ENCODE data around the gene CRTC1. TPM values are rescaled to one million over a fixed set of nuclear protein-coding genes. Genes with fewer than 3 reads are reported as not detected.

The CRTC1 gene
- total and polyA plus RNA-seq, 2 of the 13 experiments (the other 11 are each of a cell fraction or from before 2014, with no cell fraction given): 2.0 to 2.7 TPM

DNA sequence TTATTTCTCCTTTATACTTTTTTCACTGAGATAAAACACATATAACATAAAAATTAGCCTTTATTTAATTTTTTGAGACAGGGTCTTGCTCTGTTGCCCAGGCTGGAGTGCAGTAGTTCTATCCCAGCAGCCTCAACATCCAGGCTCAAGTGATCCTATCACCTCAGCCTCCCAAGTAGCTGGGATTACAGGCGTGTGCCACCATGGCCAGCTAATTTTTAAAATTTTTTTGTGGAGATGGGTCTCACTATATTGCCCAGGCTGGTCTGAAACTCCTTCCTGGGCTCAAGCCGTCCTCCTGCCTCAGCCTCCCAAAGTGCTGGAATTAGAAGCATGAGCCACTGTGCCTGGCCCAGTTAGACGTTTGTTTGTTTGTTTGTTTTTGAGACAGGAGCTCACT is 28.4 kb downstream of the CRTC1 start:
- POLR2A ChIA-PET: no interaction called here
- no peak overlapping the region for H2AFZ ChIP-seq (ENCODE audit: low read length)
- 79% methylated on average over 3 of the region's 3 CpGs for WGBS (ENCODE audit: low lambda C conversion rate)
- in situ Hi-C loops (cut with HindIII; ENCODE audit: extremely low pct_ligation_motif_present, low pct_unique_long_range_greater_than_20kb) (no loop called here), intact Hi-C loops (cut with micrococcal nuclease; ENCODE audit: unreplicated experiment) (no loop called here)
- no peaks in the 10 kb centered on the region for H4K20me1 ChIP-seq (ENCODE audit: insufficient read depth, low read length)
- H3K27ac ChIP-seq (ENCODE audit: extremely low read length, insufficient read depth, low read length): no peak overlapping the region
- ATAC-seq (no peak), DNase-seq (ENCODE audit: low spot score) (no peak), FAIRE-seq (no peak)
- H3K36me3 ChIP-seq (replicated peaks in 1 of 2; ENCODE audit: control insufficient read depth in 1 of 2, insufficient read depth in 2 of 2, low read length in 2 of 2): no peaks in the 10 kb centered on the region
- BruUV-seq (replicated peaks): no TSS peak
- H3K79me2 ChIP-seq (ENCODE audit: insufficient read depth, low read length): peaks cover 18% of the 10 kb centered on the region
- CTCF ChIA-PET (ENCODE audit: low intra/inter-chr PET ratio, low total read pairs): no interaction called here
- no peak overlapping the region for H3K4me3 ChIP-seq (replicated peaks in 1 of 3; ENCODE audit: insufficient read depth in 1 of 3, low read depth in 2 of 3, low read length in 3 of 3)
- TF ChIP-seq SP140L (CRISPR knock-in tag; IDR thresholded peaks at IDR 0.05; ENCODE audit: borderline replicate concordance): no peak
- TF ChIP-seq ZNF121 (CRISPR knock-in tag; IDR thresholded peaks at IDR 0.05): peak; percentile 59; the same call in 1 of the 2 replicates
- no peak overlapping the region for H3K4me2 ChIP-seq (ENCODE audit: low read depth, low read length)
- no peaks in the 10 kb centered on the region for H3K27me3 ChIP-seq (ENCODE audit: control insufficient read depth in 1 of 2, insufficient read depth in 2 of 2, low read length in 2 of 2)
- H3K9me3 ChIP-seq (ENCODE audit: low read length): no peaks in the 10 kb centered on the region
- H3K4me1 ChIP-seq (ENCODE audit: insufficient read depth, low read length): peaks cover 45% of the 10 kb centered on the region
- no peak overlapping the region for H3K9ac ChIP-seq (ENCODE audit: insufficient read depth, low read depth, low read length)

- H3K27ac ChIP-seq (ENCODE audit: extremely low read length, insufficient read depth, low read length): peak overlapping the region; percentile 61
- no peaks in the 10 kb centered on the region for H3K9me3 ChIP-seq (ENCODE audit: low read length)
- BruUV-seq (replicated peaks): no TSS peak
- H3K36me3 ChIP-seq (replicated peaks in 1 of 2; ENCODE audit: control insufficient read depth in 1 of 2, insufficient read depth in 2 of 2, low read length in 2 of 2): no peaks in the 10 kb centered on the region
- in situ Hi-C loops (cut with HindIII; ENCODE audit: extremely low pct_ligation_motif_present, low pct_unique_long_range_greater_than_20kb): no loop called here
- H3K4me3 ChIP-seq (replicated peaks in 1 of 3; ENCODE audit: insufficient read depth in 1 of 3, low read depth in 2 of 3, low read length in 3 of 3): peak overlapping the region in 1 of 3 experiments; percentile 34; a peak in 2 of 6 replicates
- H3K4me2 ChIP-seq (ENCODE audit: low read depth, low read length): peak overlapping the region; percentile 66
- TF ChIP-seq ESRRA (CRISPR knock-in tag; IDR thresholded peaks at IDR 0.05; ENCODE audit: low read depth) (0 out of 2 replicates have a peak, but pooled peaks have one; percentile 7), SAP130 (CRISPR knock-in tag; IDR thresholded peaks at IDR 0.05; ENCODE audit: low read depth) (peak; percentile 1; the same call in 1 of the 2 replicates), ZNF12 (CRISPR knock-in tag; IDR thresholded peaks at IDR 0.05) (0 out of 2 replicates have a peak, but pooled peaks have one; percentile 71), DPF2 (CRISPR knock-in tag; IDR thresholded peaks at IDR 0.05; ENCODE audit: borderline replicate concordance, low read depth) (peak; percentile 7; the same call in 1 of the 2 replicates), ZNF451 (CRISPR knock-in tag; IDR thresholded peaks at IDR 0.05) (0 out of 2 replicates have a peak, but pooled peaks have one; percentile 11), ZNF564 (CRISPR knock-in tag; IDR thresholded peaks at IDR 0.05) (0 out of 2 replicates have a peak, but pooled peaks have one; percentile 0), ZSCAN21 (CRISPR knock-in tag; IDR thresholded peaks at IDR 0.05; ENCODE audit: borderline replicate concordance) (peak; percentile 7; the same call in 1 of the 2 replicates), ZNF292 (CRISPR knock-in tag; IDR thresholded peaks at IDR 0.05; ENCODE audit: borderline replicate concordance, low read depth) (no peak), CENPX (CRISPR knock-in tag; IDR thresholded peaks at IDR 0.05) (no peak), ZNF30 (CRISPR knock-in tag; IDR thresholded peaks at IDR 0.05) (no peak), ZIK1 (CRISPR knock-in tag; IDR thresholded peaks at IDR 0.05; ENCODE audit: borderline replicate concordance, low read depth) (0 out of 2 replicates have a peak, but pooled peaks have one; percentile 21), ZNF3 (CRISPR knock-in tag; IDR thresholded peaks at IDR 0.05) (no peak)
- no peak overlapping the region for H2AFZ ChIP-seq (ENCODE audit: low read length)
- ChIA-PET POLR2A (interaction anchor here (0.6 to 1.3 kb wide), 5 partner anchors 17 to 147 kb away, joined by 3 to 6 read pairs (median 3); no protein-coding TSS in a partner anchor), CTCF (ENCODE audit: low intra/inter-chr PET ratio, low total read pairs) (no interaction called here)
- intact Hi-C loops (cut with micrococcal nuclease; ENCODE audit: unreplicated experiment): no loop called here
- H4K20me1 ChIP-seq (ENCODE audit: insufficient read depth, low read length): no peaks in the 10 kb centered on the region
- peaks cover 9% of the 10 kb centered on the region for H3K79me2 ChIP-seq (ENCODE audit: insufficient read depth, low read length)
- FAIRE-seq (no peak), DNase-seq (ENCODE audit: low spot score) (no peak), ATAC-seq (no peak; the same call in 1 of the 3 replicates)
- peaks cover 56% of the 10 kb centered on the region for H3K4me1 ChIP-seq (ENCODE audit: insufficient read depth, low read length)
- WGBS (ENCODE audit: low lambda C conversion rate): 59% methylated on average over 5 of the region's 5 CpGs
- no peaks in the 10 kb centered on the region for H3K27me3 ChIP-seq (ENCODE audit: control insufficient read depth in 1 of 2, insufficient read depth in 2 of 2, low read length in 2 of 2)
- H3K9ac ChIP-seq (ENCODE audit: insufficient read depth, low read depth, low read length): peak overlapping the region; percentile 36
These were observed 29.5 kb downstream of the CRTC1 start for GRCh38 chr19:18712981-18713380.

Measured in HepG2 (cell line).